AG09309 (cell line): ENCODE measurements around the gene ZBTB16.

Source experiments
- DNase-seq: peaks from one replicate; pipeline ENCODE4 v3.0.0-alpha.2; 2010; ENCODE audit warnings: low read depth
- H3K4me3 ChIP-seq: 2 replicates; pipeline ENCODE4 v1.5.1; 2011; ENCODE audit warnings: mild to moderate bottlenecking, low read depth, low read length, moderate library complexity; ENCODE audit not compliant: control insufficient read depth
- CTCF ChIP-seq: IDR thresholded peaks from 2 replicates; pipeline ENCODE4 v1.5.1; 2011; ENCODE audit warnings: mild to moderate bottlenecking, low read depth, low read length, inconsistent platforms; ENCODE audit not compliant: insufficient read depth, control insufficient read depth; ENCODE audit errors: missing control alignments

ZBTB16 gene

GRCh38 chr11:114064216-114064615, 4.7 kb downstream of the ZBTB16 start:
- no peak for DNase-seq
- H3K4me3 ChIP-seq: no peak overlapping the region
- TF ChIP-seq CTCF: no peak

GRCh38 chr11:114065094-114065493, 5.6 kb downstream of the ZBTB16 start:
- no peak overlapping the region for H3K4me3 ChIP-seq
- DNase-seq: no peak
- TF ChIP-seq CTCF: no peak

GRCh38 chr11:114066046-114066648, 6.6 kb downstream of the ZBTB16 start:
- no peak for TF ChIP-seq CTCF
- DNase-seq: no peak
- no peak overlapping the region for H3K4me3 ChIP-seq

- no peak for TF ChIP-seq CTCF
- DNase-seq: no peak
- H3K4me3 ChIP-seq: no peak overlapping the region
Measured at GRCh38 chr11:114068327-114068726, 8.8 kb downstream of the ZBTB16 start.

GRCh38 chr11:114070464-114071139, 11.1 kb downstream of the ZBTB16 start:
- TF ChIP-seq CTCF: no peak
- no peak overlapping the region for H3K4me3 ChIP-seq
- no peak for DNase-seq

- no peak overlapping the region for H3K4me3 ChIP-seq
- TF ChIP-seq CTCF: no peak
- DNase-seq: no peak
Measured at GRCh38 chr11:114073007-114073827, 13.7 kb downstream of the ZBTB16 start.
